Activated CD8-positive, alpha-beta memory T cell treated with anti-CD3 and anti-CD28 coated beads, Interleukin-2, amount 50 U/mL, for 48 hours (primary cell): Measurements from ENCODE around the gene ARID1B.

ENCODE experiments used
- DNase-seq: peaks from one replicate; pipeline ENCODE4 v3.0.0-alpha.2; 2020

ARID1B gene

DNA sequence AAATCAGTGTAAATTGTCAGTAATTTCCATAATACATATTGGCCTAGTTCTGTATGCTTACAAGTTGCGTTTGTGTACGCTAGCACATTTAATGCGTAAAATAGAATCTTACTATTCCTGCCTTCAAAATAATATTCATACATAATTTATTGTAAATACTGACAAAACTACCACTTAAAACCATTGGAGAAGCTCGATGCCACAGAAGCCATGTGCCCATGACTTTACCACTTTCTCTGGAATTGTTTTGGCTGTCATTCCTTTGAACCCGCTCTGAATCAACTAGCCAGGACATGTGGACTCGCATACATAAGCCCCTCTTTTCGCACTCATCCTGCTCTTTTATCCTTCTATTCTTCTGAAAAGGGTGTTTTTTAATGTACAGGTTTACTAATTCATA, 394.6 kb downstream of the ARID1B start:
- no peak for DNase-seq

GRCh38 chr6:157172231-157172701, 395.1 kb downstream of the ARID1B start:
- no peak for DNase-seq

GRCh38 chr6:157172830-157173536, 395.8 kb downstream of the ARID1B start:
- no peak for DNase-seq

GRCh38 chr6:157173776-157174175, 396.6 kb downstream of the ARID1B start:
- DNase-seq: no peak

GRCh38 chr6:157174731-157175130, 397.6 kb downstream of the ARID1B start:
- no peak for DNase-seq

GRCh38 chr6:157177731-157178336, 400.7 kb downstream of the ARID1B start:
- no peak for DNase-seq

DNA sequence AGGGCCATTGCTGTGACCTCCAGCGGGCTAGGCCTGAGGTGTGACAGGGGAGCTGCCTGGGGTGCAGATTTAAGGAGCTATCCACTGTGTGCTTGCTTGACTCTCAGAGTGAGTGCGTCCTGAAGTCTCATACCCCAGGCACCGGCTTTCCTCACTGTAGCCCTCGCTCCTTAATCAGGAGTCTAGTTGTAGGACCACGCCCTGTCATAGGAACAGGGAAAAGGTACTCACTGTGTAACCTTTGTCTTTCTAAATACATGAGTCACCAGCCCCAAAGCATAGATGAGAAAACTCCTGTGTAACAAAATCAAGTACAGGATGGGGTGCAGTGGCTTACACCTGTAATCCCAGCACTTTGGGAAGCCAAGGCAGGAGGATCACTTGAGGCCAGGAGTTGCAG, 404.5 kb downstream of the ARID1B start:
- DNase-seq: no peak

DNA sequence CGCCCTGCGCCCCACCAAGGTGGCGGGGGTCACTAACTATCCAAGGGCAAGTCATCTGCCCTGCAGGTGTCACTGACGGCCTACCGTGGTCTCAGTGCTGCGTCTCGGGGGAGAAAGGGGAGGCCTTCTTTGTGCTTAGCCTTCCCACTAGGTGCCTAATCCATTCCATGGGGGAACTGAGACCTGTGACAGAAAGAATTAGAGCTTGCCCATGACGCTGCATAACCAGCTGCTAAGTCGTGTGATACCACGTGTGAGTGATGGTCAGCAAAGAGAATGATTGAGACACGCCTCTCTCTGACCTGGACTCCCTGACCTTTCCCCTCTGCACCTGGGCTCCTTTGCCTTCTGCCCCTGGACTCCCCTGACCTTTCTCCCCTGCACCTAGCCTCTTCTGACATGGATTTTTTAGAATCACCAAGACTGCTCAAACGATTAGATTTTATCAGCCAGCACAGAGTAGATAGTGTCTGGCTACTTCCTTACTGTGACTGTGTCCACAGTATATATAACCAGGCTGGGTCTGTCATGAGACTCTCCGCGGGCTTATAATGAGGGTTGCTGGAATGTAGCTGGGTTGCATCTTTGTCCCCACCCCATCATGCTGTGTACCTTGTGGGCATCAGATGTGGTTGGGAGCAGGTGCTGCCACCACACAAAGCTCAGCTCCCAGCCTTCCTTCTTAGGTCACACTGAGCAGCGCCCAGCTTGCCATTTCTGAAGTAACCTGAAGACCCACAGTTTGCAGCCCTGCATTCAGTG, 405.5 kb downstream of the ARID1B start:
- DNase-seq: no peak

- peak; percentile 78 for DNase-seq
Observed at GRCh38 chr6:157184202-157185015, 407.2 kb downstream of the ARID1B start.

- DNase-seq: no peak
Observed at GRCh38 chr6:157185171-157185570, 408.0 kb downstream of the ARID1B start.

DNA sequence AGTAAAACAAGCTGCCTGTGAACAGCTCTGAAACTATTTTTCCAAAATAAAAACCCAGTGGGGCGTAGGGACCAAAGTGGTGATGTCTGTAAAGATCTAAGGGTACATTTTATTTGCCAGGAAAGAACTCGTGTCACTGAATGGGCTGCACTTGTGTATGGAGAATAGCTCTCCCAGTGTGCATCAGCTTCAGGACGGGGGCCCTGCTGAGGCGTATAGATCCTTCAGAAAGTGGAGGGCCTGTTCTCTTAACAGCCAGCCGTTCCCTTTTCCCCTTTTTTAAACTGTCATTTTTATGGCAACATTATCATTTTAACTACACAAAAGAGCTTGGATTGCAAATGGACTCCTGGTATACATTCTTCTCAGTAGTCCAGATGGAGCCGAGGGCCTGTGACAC, 408.8 kb downstream of the ARID1B start:
- DNase-seq: no peak

DNA sequence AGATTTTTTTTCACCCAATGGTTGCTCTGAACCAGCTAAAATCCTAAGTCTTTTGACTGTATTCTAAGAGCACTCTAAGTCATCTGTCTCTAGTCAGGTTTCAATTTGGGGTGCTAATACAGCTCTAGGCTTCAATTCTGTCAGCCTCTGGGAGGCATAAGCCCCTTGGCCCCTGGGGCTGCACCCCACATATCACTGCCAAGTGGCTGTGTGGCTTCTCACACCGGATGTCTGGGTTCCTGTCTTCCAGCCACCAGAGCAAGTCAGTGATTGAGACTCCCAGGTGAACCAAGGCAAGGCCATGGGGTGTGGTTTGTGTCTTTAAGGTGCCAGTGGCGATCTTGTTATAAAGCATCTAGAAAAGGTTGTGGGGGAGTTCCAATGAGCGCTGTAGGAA, 409.6 kb downstream of the ARID1B start:
- DNase-seq: no peak

- no peak for DNase-seq
Observed at GRCh38 chr6:157187182-157188083, 410.3 kb downstream of the ARID1B start.

- no peak for DNase-seq
Observed at GRCh38 chr6:157188213-157188612, 411.0 kb downstream of the ARID1B start.

DNA sequence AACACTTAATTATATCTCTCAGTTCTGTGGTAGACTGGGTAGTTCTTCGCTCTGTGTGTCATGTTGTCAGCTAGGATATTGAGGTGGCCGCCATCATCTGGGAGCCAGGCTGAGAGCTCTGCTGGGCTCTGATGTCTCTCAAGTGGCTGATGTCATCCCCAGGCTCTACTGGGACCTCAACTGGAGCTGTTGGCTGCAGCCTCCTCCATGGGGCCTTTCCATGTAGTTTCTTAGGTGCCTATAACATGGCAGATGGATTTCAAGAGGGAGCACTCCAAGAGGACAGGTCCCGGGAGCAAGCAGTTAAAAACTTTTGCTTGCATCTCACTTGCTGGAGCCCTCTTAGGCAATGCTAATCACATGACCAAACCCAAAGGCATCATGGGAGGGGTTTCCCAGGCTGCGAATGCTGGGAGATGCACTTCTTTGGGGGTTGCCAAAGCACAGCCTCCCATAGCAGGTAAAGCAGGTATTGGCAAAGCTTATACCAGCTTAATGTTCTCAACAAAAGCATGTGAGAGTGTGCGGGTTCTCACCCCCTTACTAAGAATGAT, 416.3 kb downstream of the ARID1B start:
- DNase-seq: no peak

DNA sequence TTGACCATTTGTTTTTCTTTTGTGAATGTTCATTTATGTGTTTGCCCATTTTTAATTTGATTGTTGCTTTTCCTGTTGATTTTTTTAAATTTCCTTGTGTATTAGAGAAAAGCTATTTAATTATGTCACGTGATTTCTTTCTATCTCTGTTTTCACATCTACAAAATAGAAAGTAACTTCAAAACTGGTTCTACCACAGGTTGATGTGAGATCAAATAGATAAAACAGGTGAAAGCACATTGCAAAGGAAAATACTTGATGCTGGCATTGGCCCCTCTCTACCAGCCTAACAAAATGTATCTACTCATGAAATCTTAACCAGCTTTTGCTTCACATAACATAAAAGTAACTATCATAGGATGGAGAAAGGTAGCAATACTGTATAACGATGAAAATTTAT, 416.9 kb downstream of the ARID1B start:
- no peak for DNase-seq

GRCh38 chr6:157194643-157195042, 417.5 kb downstream of the ARID1B start:
- DNase-seq: no peak

- no peak for DNase-seq
Observed at GRCh38 chr6:157196391-157196790, 419.2 kb downstream of the ARID1B start.

- no peak for DNase-seq
Observed at GRCh38 chr6:157198425-157199279, 421.5 kb downstream of the ARID1B start.

DNA sequence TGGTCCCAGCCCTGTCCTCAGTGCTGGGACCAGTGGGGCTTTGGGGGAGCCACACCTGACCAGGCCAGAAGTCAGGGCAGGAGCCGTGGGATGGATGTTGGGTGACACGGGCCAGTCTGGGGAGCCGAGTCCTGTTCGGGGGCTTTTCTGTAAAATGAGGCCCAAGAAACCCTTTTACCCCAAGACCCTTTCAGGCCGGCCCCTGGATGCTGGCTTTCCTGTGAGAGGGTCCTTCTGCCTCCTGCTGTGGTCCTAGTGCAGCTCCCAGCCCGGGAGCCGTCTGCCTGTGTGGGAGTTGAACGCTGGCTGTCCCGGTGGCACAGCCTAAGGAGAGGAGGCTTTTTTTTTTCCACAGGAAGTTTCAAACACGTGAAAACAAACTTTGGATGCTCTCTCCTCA, 422.9 kb downstream of the ARID1B start:
- DNase-seq: no peak

DNA sequence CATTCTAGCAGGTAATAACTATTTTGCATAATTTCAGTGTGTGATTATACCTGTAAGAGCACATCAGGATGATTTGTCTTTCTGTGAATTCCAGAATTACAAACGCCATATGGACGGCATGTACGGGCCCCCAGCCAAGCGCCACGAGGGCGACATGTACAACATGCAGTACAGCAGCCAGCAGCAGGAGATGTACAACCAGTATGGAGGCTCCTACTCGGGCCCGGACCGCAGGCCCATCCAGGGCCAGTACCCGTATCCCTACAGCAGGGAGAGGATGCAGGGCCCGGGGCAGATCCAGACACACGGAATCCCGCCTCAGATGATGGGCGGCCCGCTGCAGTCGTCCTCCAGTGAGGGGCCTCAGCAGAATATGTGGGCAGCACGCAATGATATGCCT, 423.4 kb downstream of the ARID1B start:
- DNase-seq: no peak
